ENCODE data around the gene XPO4. TPM values are rescaled to one million over a fixed set of nuclear protein-coding genes. Genes with fewer than 3 reads are reported as not detected.

The XPO4 gene
- 10 to 100 TPM; 13.2 to 17.9 (median 14.9) TPM for total RNA-seq

DNA sequence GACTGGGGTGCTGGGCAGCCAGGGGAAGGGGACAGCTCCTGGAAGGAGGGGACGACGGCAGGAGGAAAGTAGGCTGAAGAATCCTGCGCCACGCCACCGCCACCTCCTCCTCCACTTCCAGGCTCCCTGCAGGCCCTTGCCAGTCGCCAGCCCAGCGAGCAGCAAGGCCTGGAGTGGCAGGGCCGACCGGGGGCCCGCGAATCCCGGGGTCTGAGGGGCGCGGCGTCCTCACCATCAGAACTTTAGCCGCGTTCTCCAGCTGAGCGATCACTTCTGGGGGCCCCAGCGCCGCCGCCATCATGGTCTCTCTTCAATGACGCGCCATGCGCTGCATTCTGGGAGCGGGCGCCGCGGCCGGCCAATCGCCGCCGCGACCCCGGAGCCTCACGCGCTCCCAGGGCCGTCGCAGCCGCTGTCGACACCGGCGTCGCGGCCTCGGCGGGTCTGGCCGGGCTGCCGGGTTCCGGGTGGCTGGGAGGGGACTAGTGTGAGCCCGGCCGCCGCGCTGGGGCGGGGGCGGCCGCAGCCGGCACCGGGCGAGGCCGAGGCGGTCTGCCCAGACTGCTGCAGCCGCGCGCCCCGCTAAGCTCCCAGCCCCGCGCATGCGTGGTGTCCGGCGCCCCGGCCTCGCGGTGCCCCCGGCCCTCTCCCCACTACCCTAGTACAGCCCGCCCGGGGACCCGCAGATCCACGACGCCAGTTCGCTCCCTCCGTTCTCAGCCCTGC lies at the start of gene XPO4:
Gene XPO4, minus strand, starts transcription at position 309 of the 726 bp plus-strand sequence. Its CDS starts 8 bp downstream, at position 301.
- TF ChIP-seq, protein P1, sequence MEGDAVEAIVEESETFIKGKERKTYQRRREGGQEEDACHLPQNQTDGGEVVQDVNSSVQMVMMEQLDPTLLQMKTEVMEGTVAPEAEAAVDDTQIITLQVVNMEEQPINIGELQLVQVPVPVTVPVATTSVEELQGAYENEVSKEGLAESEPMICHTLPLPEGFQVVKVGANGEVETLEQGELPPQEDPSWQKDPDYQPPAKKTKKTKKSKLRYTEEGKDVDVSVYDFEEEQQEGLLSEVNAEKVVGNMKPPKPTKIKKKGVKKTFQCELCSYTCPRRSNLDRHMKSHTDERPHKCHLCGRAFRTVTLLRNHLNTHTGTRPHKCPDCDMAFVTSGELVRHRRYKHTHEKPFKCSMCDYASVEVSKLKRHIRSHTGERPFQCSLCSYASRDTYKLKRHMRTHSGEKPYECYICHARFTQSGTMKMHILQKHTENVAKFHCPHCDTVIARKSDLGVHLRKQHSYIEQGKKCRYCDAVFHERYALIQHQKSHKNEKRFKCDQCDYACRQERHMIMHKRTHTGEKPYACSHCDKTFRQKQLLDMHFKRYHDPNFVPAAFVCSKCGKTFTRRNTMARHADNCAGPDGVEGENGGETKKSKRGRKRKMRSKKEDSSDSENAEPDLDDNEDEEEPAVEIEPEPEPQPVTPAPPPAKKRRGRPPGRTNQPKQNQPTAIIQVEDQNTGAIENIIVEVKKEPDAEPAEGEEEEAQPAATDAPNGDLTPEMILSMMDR (IDR thresholded peaks at IDR 0.05; ENCODE audit: low read depth) = no peak

DNA sequence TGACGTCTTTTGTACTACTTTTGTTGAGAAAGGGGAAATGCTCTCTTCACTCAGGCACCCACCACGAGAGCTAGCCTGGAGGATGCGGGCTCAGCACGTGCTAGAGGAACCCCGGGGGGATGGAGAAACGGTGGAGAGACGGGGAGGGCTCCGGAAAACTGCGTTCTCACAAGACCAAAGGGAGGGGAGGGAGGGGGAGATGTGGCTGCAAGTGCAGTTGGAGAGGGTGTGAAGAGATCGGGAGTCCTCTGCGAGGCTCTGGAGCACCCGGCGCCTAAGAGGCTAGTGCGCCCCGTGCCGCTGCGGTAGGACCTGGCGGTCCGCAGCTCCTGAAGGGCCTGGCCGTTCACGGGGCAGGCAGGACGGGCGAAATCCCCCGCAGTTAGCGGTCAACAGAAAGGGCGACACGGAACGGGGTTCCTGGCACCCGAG lies 43.4 kb upstream of the XPO4 start:
- TF ChIP-seq, protein P1 (IDR thresholded peaks at IDR 0.05; ENCODE audit: low read depth) = no peak

DNA sequence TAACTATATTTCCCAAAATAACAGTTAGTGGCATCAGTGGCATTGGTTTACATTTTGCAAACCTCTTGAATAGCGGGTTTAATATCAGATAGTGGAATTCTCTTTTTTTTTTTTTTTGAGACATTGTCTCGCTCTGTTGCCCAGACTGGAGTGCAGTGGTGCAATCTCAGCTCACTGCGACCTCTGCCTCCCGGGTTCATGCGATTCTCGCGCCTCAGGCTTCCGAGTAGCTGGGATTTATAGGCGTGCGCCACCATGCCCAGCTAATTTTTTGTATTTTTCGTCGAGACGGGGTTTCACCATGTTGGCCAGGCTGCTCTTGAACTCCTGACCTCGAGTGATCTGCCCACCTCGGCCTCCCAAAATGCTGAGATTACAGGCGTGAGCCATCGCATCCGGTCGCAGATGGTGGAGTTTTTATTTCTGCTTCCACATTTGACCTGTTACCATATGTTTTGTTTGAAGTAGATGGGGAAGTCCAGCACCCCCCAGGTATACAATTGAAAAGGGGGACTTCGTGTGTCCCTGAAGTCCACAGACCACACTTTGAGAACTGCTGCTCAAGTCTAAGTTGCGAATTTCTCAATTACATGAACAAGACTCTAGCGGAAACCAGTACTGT lies 40.5 kb upstream of the XPO4 start:
- TF ChIP-seq, protein P1 (IDR thresholded peaks at IDR 0.05; ENCODE audit: low read depth) = no peak

DNA sequence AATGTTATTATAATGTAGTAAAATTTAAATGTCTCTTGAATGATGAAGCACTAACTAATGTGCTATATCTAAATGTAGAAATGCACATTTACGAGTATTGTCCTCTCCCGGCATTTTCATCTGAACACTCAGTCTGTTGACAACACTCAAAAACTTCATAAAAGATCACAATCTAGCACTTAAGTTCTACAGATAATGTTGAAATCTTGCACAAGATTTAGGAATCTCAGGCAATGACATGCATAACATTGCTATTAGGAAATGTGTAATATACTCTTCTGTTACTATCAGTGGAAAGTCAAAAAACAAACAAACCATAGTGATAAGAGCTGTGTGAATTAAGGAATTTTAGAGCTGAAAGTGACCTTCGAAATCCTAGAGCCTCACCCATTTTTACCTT lies 37.5 kb upstream of the XPO4 start:
- TF ChIP-seq, protein P1 (IDR thresholded peaks at IDR 0.05; ENCODE audit: low read depth) = no peak

DNA sequence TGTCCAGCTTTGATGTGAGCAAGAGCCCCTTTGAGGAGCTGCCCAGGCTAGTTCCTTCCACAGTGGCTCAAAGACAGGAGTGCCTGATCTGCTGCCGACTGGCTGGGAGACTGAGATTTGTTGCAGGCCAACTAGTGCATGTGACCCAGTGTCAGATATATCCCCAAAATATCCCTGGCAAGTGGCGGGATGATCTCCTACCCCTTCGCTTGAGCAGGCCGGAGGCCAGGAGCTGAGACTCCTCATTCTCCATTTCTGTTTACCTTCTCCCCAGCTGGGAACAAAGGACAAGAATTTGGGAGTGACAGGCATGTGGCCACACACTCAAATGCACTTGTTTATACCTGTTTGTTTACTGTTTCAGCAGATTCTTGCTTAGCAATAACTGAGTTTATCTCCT lies 37.1 kb upstream of the XPO4 start:
- TF ChIP-seq, protein P1 (IDR thresholded peaks at IDR 0.05; ENCODE audit: low read depth) = no peak

DNA sequence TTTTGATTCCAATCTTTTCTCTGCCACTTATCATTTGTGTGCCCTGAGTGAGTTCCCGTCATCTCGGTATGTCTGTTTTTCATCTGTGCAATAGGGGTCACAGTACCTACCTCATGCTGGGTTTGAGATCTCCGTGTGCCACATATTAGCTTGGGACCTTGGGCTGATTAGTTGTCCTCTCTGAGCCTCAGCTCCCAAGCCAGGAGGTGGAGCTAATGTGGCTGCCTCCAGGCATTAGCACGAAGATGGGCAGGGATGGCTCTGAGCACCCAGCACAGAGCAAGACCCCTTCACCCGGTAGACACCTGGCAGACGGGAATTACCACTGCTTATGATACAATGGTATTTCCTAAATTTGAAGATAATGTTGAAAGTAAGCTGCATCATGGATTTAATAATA lies 35.8 kb upstream of the XPO4 start:
- TF ChIP-seq, protein P1 (IDR thresholded peaks at IDR 0.05; ENCODE audit: low read depth) = no peak

DNA sequence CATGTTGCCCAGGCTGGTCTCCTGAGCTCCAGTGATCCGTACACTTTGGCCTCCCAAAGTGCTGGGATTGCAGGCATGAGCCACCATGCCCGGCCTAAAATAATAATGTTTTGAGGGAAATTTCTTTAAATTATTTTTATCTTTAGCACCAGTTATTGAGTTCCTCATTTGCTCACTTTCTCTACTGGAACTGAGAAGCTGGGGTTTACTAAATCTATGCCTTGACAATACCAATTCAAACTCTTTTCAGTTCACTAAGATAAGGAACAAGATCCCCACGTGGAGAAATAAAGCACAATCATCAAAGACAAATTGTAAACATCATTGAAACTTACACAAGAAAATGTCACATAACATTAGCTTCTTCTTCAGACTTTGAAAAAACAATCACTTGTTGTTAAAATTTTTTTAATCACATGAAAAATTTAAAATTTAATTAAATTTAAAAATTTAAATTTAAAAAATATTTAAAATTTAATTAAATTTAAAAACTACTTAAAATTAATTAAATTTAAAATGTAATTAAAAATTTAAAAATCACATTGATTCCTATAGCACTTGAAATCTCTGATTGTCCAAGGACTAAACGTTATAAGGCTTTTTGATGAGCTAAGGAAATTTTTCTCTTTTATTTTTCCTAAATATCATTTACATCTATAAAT lies 25.2 kb upstream of the XPO4 start:
- TF ChIP-seq, protein P1 (IDR thresholded peaks at IDR 0.05; ENCODE audit: low read depth) = no peak

Measured in subcutaneous adipose tissue (tissue), 4 donors.